DOHH2 (cell line): Measurements from ENCODE around the gene CDK5R1.

Experiments used
- H3F3A ChIP-seq: fragments of 200-600 bp; sonication (generic), shearing (Covaris generic); 2 replicates; pipeline ENCODE4 v1.6.0; 2016; ENCODE audit warnings: antibody characterized with exemption, mild to moderate bottlenecking; ENCODE audit not compliant: control insufficient read depth, insufficient read depth
- H3K27ac ChIP-seq: fragments of 200-600 bp; sonication (generic); 2 replicates; pipeline ENCODE4 v1.5.1; 2014; ENCODE audit warnings: low read depth, mild to moderate bottlenecking, low read length, moderate library complexity
- H3K27me3 ChIP-seq: fragments of 200-600 bp; sonication (generic); 2 replicates; pipeline ENCODE4 v1.6.1; 2014; ENCODE audit warnings: mild to moderate bottlenecking, low read length, mixed read lengths; ENCODE audit not compliant: control insufficient read depth
- H3K36me3 ChIP-seq: fragments of 200-600 bp; sonication (generic); 2 replicates; pipeline ENCODE4 v1.6.1; 2014; ENCODE audit warnings: mild to moderate bottlenecking, low read length, moderate library complexity, mixed read lengths; ENCODE audit not compliant: control insufficient read depth
- H3K4me1 ChIP-seq: fragments of 200-600 bp; sonication (generic); 2 replicates; pipeline ENCODE4 v1.6.1; 2014; ENCODE audit warnings: mild to moderate bottlenecking, low read length, mixed read lengths; ENCODE audit not compliant: control insufficient read depth
- H3K4me2 ChIP-seq: fragments of 200-600 bp; sonication (generic); 2 replicates; pipeline ENCODE4 v1.6.0; 2014; ENCODE audit warnings: mild to moderate bottlenecking, low read length, moderate library complexity
- H3K4me3 ChIP-seq: fragments of 200-600 bp; sonication (generic); 2 replicates; pipeline ENCODE4 v1.5.1; 2014; ENCODE audit warnings: mild to moderate bottlenecking, low read length, mixed read lengths
- H3K79me2 ChIP-seq: fragments of 200-600 bp; sonication (generic); 2 replicates; pipeline ENCODE4 v1.6.1; 2014; ENCODE audit warnings: mild to moderate bottlenecking, low read length, mixed read lengths; ENCODE audit not compliant: control insufficient read depth
- H3K9me2 ChIP-seq: fragments of 200-600 bp; sonication (generic); replicated peaks from 2 replicates; pipeline ENCODE4 v1.6.1; 2014; ENCODE audit warnings: mild to moderate bottlenecking, low read length, mixed read lengths; ENCODE audit not compliant: control insufficient read depth
- H3K9me3 ChIP-seq: fragments of 200-600 bp; sonication (generic); 2 replicates; pipeline ENCODE4 v1.6.1; 2014; ENCODE audit warnings: antibody characterized with exemption, low read length, mixed read lengths; ENCODE audit not compliant: control insufficient read depth, insufficient read depth
- H4K20me1 ChIP-seq: fragments of 200-600 bp; sonication (generic); 2 replicates; pipeline ENCODE4 v1.6.0; 2014; ENCODE audit warnings: low read depth, mild to moderate bottlenecking, antibody characterized with exemption, low read length, moderate library complexity; ENCODE audit not compliant: control insufficient read depth, insufficient read depth
- CTCF ChIP-seq: fragments of 200-600 bp; sonication (generic); IDR thresholded peaks from one replicate; pipeline ENCODE4 v1.5.1; 2014; ENCODE audit warnings: antibody characterized with exemption, mild to moderate bottlenecking, low read depth, low read length; ENCODE audit not compliant: poor library complexity, severe bottlenecking
- EZH2phosphoT487 ChIP-seq: fragments of 200-600 bp; sonication (generic); IDR thresholded peaks from 2 replicates; pipeline ENCODE4 v1.6.1; 2017; ENCODE audit warnings: borderline replicate concordance, mild to moderate bottlenecking, antibody characterized with exemption, low read length, moderate library complexity, mixed read lengths

The CDK5R1 gene

GRCh38 chr17:32463304-32463703, 23.5 kb upstream of the CDK5R1 start:
- H3K9me3 ChIP-seq, result no peaks in the 10 kb centered on the region
- no peaks in the 10 kb centered on the region for H3K27me3 ChIP-seq
- no peak for TF ChIP-seq EZH2phosphoT487
- no peak for TF ChIP-seq CTCF
- H3K4me2 ChIP-seq, result no peak overlapping the region
- peaks cover 7% of the 10 kb centered on the region for H3K4me1 ChIP-seq
- no peak overlapping the region for H3K4me3 ChIP-seq
- no peaks in the 10 kb centered on the region for H3K9me2 ChIP-seq
- no peaks in the 10 kb centered on the region; the same call in 1 of the 2 replicates for H4K20me1 ChIP-seq
- H3F3A ChIP-seq, result peaks cover 3% of the 10 kb centered on the region; the same call in 1 of the 2 replicates
- peaks cover 85% of the 10 kb centered on the region for H3K36me3 ChIP-seq
- no peak overlapping the region for H3K27ac ChIP-seq
- H3K79me2 ChIP-seq, result peaks cover 44% of the 10 kb centered on the region

- Histone ChIP-seq H3K4me2 (no peak overlapping the region), H3K9me2 (no peaks in the 10 kb centered on the region), H3K9me3 (no peaks in the 10 kb centered on the region), H3K79me2 (peaks cover 39% of the 10 kb centered on the region), H3K4me1 (peaks cover 7% of the 10 kb centered on the region), H3K27ac (no peak overlapping the region), H3F3A (peaks cover 3% of the 10 kb centered on the region; the same call in 1 of the 2 replicates), H3K4me3 (no peak overlapping the region), H3K27me3 (no peaks in the 10 kb centered on the region), H4K20me1 (no peaks in the 10 kb centered on the region; the same call in 1 of the 2 replicates), H3K36me3 (peaks cover 87% of the 10 kb centered on the region)
- no peak for TF ChIP-seq CTCF
- no peak for TF ChIP-seq EZH2phosphoT487
These were observed 22.4 kb upstream of the CDK5R1 start for GRCh38 chr17:32464374-32464773.

DNA sequence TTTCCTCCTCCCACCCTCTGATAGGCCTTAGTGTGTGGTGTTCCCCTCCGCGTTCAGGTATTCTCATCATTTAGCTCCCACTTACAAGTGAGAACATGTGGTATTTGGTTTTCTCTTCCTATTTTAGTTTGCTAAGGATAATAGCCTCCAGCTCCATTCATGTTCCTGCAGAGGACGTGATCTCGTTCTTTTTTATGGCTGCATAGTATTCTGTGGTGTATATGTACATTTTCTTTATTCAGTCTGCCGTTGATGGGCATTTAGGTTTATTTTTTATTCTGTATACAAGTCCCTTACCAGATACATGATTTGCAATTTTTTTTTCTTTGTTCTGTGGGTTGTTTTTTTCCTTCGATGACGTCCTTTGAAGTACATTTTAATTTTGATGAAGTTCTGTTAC, 18.8 kb upstream of the CDK5R1 start:
- H3K4me1 ChIP-seq, result no peaks in the 10 kb centered on the region
- no peaks in the 10 kb centered on the region for H3K27me3 ChIP-seq
- H3K9me2 ChIP-seq, result no peaks in the 10 kb centered on the region
- no peak overlapping the region for H3K27ac ChIP-seq
- H3K4me3 ChIP-seq, result no peak overlapping the region
- H3K36me3 ChIP-seq, result peaks cover 84% of the 10 kb centered on the region
- no peak overlapping the region for H3K4me2 ChIP-seq
- TF ChIP-seq EZH2phosphoT487 (no peak), CTCF (no peak)
- no peaks in the 10 kb centered on the region; the same call in 1 of the 2 replicates for H4K20me1 ChIP-seq
- H3F3A ChIP-seq, result no peaks in the 10 kb centered on the region
- no peaks in the 10 kb centered on the region for H3K9me3 ChIP-seq
- H3K79me2 ChIP-seq, result peaks cover 13% of the 10 kb centered on the region
